ENCODE data around the gene ZBTB18.

DNA sequence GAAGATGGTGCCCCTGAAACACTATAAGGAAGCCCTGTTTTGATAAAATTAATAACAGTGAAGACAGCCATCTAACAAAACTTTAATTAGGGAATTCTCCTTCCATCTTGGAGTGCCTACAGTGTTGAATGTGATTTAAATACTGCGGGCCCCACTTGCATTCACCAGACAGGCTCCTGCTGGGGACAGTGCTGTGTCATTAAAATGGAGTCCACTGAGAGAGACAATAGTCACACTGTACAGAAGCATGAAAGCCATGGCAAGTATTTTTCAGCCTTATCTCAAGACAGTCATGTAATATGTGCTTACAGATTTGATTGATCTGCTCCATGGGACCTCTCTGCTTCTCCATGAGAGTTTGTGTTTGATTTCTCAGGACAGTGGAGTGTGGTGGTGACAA lies 29.7 kb upstream of the ZBTB18 start:
- no peak for TF ChIP-seq CTCF (IDR thresholded peaks at IDR 0.05)
- no peak for TF ChIP-seq POLR2A (IDR thresholded peaks at IDR 0.05)
